GM21576 (cell line): Measurements from ENCODE around the gene ZNF354C.
"Not testable (repeated sequence)": the region's sequence is repeated elsewhere in the genome, so short reads cannot be mapped to it uniquely, and the experiment has no call there.

Source experiments
- ATAC-seq: cut with Tn5 transposase; IDR thresholded peaks from one replicate; pipeline ENCODE4 v1.9.1; 2021; ENCODE audit warnings: mild to moderate bottlenecking, moderate library complexity; ENCODE audit not compliant: unreplicated experiment

Gene ZNF354C

DNA sequence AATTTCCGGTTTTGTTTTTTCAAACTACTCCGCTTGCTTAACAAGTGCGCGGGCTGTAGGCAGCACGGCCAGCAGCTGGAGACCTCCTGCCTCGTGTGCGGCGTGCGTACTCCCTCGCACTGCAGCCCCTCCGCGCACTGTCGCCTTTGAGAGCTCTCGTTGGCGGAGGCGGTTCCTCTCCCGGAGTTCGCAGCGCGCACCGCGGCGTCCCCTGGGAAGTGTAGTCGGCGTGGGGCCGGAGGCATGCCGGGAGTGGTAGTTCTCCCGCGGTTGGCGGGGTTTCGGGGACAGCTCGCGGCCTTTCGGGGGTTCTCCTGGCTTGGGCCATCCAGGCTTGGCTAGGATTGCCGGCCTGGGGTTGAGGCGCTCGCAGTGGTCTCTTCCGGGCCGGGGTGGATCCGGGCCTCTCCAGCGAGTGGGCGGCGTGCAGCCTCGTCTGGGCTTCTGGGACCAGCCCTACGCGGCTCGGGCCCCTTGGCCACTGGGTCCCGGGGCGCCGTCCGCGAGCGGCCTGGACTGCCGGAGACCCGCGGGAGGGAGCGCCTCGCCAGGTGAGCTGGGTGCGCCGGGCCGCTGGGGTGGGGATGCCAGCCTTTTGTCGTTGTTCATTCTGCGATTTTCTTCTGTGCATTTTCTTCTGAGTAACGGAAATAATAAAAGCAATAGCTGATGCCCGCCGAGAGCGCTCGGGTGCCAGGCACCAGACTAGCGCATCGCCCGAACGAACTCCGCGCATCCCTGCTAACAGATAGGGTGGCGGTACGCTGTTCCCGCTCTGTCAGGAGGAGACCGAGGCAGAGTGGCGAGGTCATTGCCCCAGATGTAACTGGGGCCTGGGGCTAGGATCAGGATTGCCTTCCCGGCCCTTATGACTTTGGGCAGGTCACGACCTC is at the start of gene ZNF354C:
TSS of gene ZNF354C (plus strand) at position 258 of the 893 bp plus-strand sequence. CDS start 1,696 bp downstream, outside the sequence.
- ATAC-seq: peak; percentile 90

DNA sequence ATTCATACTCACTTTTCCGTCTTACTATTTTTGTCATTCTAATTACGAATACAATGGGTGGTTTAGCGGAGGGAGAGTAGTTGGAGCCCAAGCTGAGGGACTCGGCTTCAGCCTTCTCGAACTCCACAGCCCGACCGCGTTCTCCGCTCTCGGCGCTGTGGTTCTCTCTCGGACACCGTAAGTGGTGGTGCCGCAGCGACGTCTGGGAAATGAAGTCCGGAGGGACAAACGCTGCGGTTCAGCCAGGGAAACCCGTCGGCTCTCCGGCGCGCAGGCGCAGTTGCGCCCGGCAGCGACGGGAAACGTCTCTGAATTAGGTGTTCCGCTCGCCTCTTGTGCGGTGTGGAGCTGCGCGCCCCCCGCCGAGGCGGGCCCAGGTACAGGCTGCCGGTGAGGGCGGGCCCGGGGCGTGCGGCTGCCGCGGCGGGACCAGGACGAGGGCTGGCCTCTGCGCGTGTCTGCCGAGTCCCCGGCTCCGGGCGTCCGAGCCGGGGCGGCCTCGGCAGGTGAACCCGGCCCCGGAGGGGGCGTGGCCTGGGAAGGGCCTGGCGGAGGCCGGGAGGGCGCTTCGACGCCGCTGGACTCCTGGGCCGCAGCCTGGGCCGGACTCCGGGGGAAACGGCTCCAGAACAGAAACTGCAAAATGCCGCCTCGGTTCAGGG is 36.5 kb upstream of the ZNF354C start, which contains the start of gene ZNF879:
TSS of gene ZNF879 (plus strand) at position 277 of the 662 bp plus-strand sequence. CDS start 1,201 bp downstream, outside the sequence.
- peak; percentile 87 for ATAC-seq

- ATAC-seq: no peak
Observed at GRCh38 chr5:179033004-179033580, 27.1 kb upstream of the ZNF354C start.

GRCh38 chr5:179044765-179045164 is 15.4 kb upstream of the ZNF354C start:
- no peak for ATAC-seq

GRCh38 chr5:179051784-179052183 is 8.4 kb upstream of the ZNF354C start:
- ATAC-seq: no peak

GRCh38 chr5:179054036-179054785 is 6.0 kb upstream of the ZNF354C start:
- ATAC-seq: no peak

GRCh38 chr5:179054876-179055275 is 5.3 kb upstream of the ZNF354C start:
- ATAC-seq: no peak

- ATAC-seq: no peak
Observed at GRCh38 chr5:179055436-179055835, 4.7 kb upstream of the ZNF354C start.

- ATAC-seq: no peak
Observed at GRCh38 chr5:179055841-179056240, 4.3 kb upstream of the ZNF354C start.

DNA sequence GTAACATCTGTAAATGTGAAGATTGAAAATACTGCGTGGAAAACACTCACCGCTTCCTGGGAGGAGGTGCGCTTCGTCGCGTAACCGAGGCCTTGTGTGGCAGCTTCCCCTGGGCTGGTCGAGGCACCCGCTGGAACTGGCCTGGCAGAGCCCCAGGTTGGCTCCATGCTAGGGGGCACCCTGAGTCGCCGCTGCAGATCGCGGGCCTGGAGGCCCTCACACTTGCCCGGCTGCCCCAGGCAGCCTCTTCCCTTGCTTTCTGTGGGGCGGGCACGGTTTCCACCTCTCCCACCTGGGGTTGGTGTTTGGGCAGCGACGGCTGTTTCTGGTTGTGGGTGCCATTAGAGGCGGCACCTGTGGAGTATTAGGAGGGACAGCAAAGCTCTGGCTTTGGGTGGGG is 852 bp downstream of the ZNF354C start:
- ATAC-seq: no peak

- ATAC-seq: no peak
Observed at GRCh38 chr5:179065703-179066102, 5.5 kb downstream of the ZNF354C start.

DNA sequence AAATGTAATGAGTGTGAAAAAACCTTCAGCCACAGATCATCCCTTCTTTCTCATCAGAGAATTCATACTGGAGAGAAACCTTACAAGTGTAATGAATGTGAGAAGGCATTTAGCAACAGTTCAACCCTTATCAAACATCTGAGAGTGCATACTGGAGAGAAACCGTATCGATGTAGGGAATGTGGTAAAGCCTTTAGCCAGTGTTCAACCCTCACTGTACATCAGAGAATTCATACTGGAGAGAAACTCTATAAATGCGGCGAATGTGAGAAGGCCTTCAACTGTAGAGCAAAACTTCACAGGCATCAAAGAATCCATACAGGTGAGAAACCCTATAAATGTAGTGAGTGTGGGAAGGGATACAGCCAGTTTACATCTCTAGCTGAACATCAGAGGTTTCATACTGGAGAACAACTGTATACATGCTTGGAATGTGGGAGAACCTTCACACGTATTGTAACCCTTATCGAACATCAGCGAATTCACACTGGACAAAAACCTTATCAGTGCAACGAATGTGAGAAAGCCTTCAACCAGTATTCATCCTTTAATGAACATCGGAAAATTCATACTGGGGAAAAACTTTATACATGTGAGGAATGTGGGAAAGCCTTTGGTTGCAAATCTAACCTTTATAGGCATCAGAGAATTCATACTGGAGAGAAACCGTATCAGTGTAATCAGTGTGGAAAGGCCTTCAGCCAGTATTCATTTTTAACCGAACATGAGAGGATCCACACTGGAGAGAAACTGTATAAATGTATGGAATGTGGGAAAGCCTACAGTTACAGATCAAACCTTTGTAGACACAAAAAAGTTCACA is 19.2 kb downstream of the ZNF354C start:
- ATAC-seq: no peak

DNA sequence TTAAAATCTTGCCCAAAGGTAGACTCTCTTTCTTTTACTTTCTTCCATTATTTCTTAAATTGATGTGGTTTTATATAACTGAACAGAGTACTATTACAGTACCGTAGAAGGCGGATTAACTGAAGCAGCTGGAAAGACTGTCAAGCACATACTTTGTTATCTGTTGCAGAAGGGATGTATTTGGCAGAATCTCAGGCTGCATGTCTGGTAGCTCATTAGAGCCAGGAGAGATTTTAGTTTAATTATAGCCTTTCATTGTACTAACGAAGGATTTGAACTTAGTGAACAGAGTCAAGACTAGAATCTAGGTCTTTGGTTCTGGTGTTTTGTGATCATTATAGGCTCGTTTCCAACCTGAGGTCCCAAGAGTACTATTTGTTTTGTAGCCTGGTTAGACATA is 20.6 kb downstream of the ZNF354C start:
- ATAC-seq: no peak

- no peak for ATAC-seq
Observed at GRCh38 chr5:179089502-179089901, 29.3 kb downstream of the ZNF354C start.

DNA sequence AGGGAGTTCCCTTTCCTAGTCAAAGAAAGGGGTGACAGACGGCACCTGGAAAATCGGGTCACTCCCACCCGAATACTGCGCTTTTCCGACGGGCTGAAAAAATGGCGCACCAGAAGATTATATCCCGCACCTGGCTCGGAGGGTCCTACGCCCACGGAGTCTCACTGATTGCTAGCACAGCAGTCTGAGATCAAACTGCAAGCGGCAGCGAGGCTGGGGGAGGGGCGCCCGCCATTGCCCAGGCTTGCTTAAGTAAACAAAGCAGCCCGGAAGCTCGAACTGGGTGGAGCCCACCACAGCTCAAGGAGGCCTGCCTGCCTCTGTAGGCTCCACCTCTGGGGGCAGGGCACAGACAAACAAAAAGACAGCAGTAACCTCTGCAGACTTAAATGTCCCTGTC is 41.1 kb downstream of the ZNF354C start:
- not testable (repeated sequence) for ATAC-seq

DNA sequence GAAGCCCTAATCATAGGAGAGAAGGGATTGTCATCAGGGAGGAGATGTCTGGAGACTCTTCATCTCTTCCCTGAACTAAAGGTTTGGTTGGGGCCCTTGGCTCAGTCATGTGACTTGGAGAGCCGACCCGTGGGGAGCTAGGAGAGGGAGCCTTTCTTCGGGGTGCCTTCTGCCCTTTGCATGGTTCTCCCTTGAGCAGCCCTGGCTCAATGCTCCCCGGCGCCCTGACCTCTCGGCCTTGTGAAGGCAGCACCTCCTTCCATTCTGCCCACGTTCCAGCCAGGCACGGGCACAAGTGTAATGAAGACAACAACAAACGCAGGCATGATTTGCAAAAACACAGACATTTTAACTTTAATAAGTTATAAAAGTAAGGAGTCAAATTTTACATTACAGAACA is 50.4 kb downstream of the ZNF354C start:
- no peak for ATAC-seq

- ATAC-seq: no peak
Observed at GRCh38 chr5:179111267-179112207, 51.4 kb downstream of the ZNF354C start.

- no peak for ATAC-seq
Observed at GRCh38 chr5:179112469-179113142, 52.4 kb downstream of the ZNF354C start.
